Mucosa of rectum (tissue), 2 donors: ENCODE data around the gene IGSF10.
"Not testable (repeated sequence)": the region's sequence is repeated elsewhere in the genome, so short reads cannot be mapped to it uniquely, and the experiment has no call there.

ENCODE experiments used
- H3K27ac ChIP-seq, 2 donors: one replicate each; pipeline ENCODE4 v1.7.0; 2013; ENCODE audit warnings: inconsistent platforms in 2 of 2, low read depth in 2 of 2, low read length in 2 of 2
- H3K27me3 ChIP-seq, 2 donors: one replicate each; pipeline ENCODE4 v1.7.0; 2013; ENCODE audit warnings: low read length in 2 of 2; ENCODE audit not compliant: control insufficient read depth in 2 of 2, insufficient read depth in 2 of 2
- H3K36me3 ChIP-seq, 2 donors: one replicate each; pipeline ENCODE4 v1.7.0; 2013; ENCODE audit warnings: low read length in 2 of 2; ENCODE audit not compliant: control insufficient read depth in 2 of 2, insufficient read depth in 2 of 2
- H3K4me1 ChIP-seq, 2 donors: one replicate each; pipeline ENCODE4 v1.7.0; 2013; ENCODE audit warnings: low read length in 2 of 2, mild to moderate bottlenecking in 1 of 2; ENCODE audit not compliant: control insufficient read depth in 2 of 2, insufficient read depth in 2 of 2
- H3K4me3 ChIP-seq, 2 donors: one replicate each; pipeline ENCODE4 v1.7.0; 2013; ENCODE audit warnings: low read length in 2 of 2
- H3K9ac ChIP-seq, 2 donors: one replicate each; pipeline ENCODE4 v1.7.0; 2013; ENCODE audit warnings: low read length in 2 of 2, low read depth in 1 of 2, mild to moderate bottlenecking in 1 of 2
- H3K9me3 ChIP-seq, 2 donors: one replicate each; pipeline ENCODE4 v1.7.0; 2013; ENCODE audit warnings: low read length in 2 of 2; ENCODE audit not compliant: control insufficient read depth in 2 of 2
- donor health status: healthy.
- donor health status: Normal muscosa, but diverticular disease.

The IGSF10 gene

DNA sequence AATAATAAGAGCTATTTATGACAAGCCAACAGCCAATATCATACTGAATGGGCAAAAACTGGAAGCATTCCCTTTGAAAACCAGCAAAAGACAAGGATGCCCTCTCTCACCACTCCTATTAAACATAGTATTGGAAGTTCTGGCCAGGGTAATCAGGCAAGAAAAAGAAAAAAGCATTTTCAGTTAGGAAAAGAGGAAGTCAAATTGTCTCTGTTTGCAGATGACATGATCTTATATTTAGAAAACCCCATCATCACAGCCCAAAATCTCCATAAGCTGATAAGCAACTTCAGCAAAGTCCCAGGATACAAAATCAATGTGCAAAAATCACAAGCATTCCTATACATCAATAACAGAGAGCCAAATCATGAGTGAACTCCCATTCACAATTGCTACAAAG is 27.0 kb upstream of the IGSF10 start:
- H3K4me1 ChIP-seq, H3K9ac ChIP-seq, H3K9me3 ChIP-seq, H3K27ac ChIP-seq, H3K27me3 ChIP-seq, H3K4me3 ChIP-seq, H3K36me3 ChIP-seq: not testable (repeated sequence)

DNA sequence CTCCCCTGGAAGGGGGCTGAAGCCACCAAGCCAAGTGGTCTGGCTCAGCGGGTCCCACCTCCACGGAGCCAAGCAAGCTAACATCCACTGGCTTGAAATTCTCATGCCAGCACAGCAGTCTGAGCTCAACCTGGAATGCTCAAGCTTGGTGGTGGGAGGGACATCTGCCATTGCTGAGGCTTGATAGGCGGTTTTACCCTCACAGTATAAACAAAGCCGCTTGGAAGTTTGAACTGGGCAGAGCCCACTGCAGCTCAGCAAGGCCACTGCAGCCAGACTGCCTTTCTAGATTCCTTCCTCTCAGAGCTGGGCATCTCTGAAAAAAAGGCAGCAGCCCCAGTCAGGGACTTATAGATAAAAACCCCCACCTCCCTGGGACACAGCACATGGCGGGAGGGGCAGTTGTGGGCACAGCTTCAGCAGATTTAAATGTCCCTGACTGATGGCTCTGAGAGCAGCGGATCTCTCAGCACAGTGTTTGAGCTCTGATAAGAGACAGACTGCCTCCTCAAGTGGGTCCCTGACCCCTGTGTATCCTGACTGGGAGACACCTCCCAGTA is 23.2 kb upstream of the IGSF10 start:
- Histone ChIP-seq H3K27me3 (no peaks in the 10 kb centered on the region), H3K36me3 (no peaks in the 10 kb centered on the region), H3K27ac (no peak overlapping the region)

DNA sequence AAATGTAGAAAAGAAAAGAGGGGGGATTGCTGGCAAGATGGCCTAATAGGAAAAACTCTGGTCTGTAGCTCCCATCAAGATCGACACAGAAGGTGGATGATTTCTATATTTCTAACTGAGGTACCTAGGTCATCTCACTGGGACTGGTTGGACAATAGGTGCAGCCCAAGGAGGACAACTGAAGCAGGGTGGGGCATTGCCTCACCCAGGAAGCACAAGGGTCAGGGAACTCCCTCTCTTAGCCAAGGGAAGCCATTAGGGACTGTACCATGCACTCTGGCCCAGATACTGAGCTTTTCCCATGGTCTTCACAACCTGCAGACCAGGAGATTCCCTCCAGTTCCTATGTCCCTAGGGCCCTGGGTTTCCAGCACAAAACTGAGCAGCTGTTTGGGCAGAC is 22.6 kb upstream of the IGSF10 start:
- no peaks in the 10 kb centered on the region for H3K27me3 ChIP-seq

More for the DNA sequence above, 23.2 kb upstream of the IGSF10 start:
- Histone ChIP-seq H3K4me1 (no peaks in the 10 kb centered on the region), H3K9ac (no peak overlapping the region), H3K4me3 (no peak overlapping the region), H3K9me3 (peaks cover 0 to 7% of the 10 kb centered on the region in 2 donors)

DNA sequence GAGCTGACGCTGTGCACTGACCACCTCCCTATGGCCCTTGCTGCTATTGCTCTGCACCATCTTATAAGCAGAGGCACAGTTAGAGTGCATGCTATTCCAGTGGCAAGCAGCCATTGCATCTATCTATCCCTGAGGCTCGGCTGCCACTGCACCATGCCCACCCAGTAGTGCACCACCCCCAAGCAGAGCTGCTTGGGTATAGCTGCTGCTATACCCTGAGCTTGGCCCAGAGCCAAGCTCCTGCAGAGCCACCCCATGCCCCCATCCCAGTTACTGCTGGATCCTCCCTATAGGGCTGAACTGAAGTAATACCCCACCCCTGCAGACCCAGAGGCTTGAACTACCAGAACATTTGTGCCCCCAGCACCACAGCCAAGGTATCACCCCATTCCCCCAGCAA is 19.6 kb upstream of the IGSF10 start:
- H3K4me1 ChIP-seq, result no peaks in the 10 kb centered on the region

More for the DNA sequence above, 22.6 kb upstream of the IGSF10 start:
- Histone ChIP-seq H3K27ac (no peak overlapping the region), H3K9ac (no peak overlapping the region), H3K9me3 (peaks cover 0 to 7% of the 10 kb centered on the region in 2 donors), H3K36me3 (no peaks in the 10 kb centered on the region), H3K4me3 (no peak overlapping the region), H3K4me1 (no peaks in the 10 kb centered on the region)

DNA sequence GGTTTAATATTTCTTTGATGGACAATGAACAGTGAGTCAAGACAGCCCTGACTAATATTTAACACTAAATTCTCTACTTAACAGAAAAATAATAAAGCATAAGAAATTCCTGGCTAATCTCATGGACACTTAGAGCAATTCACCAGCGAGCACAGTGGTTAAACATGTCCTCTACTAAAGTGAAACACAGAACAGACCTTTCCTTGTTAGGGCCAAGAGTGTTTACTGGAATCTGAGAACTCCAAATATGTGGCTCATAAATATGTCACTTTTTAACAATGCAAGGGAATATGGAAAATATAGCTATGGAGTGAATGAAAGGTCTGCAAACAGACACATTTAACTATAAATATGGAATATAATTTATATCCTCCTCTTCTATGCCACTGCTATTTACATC is 18.6 kb upstream of the IGSF10 start:
- Histone ChIP-seq H3K9me3 (peaks cover 0 to 7% of the 10 kb centered on the region in 2 donors), H3K4me3 (no peak overlapping the region), H3K9ac (no peak overlapping the region), H3K4me1 (no peaks in the 10 kb centered on the region), H3K27ac (no peak overlapping the region), H3K27me3 (no peaks in the 10 kb centered on the region), H3K36me3 (no peaks in the 10 kb centered on the region)

More for the DNA sequence above, 19.6 kb upstream of the IGSF10 start:
- Histone ChIP-seq H3K9ac (no peak overlapping the region), H3K36me3 (no peaks in the 10 kb centered on the region), H3K9me3 (peaks cover 0 to 7% of the 10 kb centered on the region in 2 donors), H3K27me3 (no peaks in the 10 kb centered on the region), H3K4me3 (no peak overlapping the region), H3K27ac (no peak overlapping the region)

DNA sequence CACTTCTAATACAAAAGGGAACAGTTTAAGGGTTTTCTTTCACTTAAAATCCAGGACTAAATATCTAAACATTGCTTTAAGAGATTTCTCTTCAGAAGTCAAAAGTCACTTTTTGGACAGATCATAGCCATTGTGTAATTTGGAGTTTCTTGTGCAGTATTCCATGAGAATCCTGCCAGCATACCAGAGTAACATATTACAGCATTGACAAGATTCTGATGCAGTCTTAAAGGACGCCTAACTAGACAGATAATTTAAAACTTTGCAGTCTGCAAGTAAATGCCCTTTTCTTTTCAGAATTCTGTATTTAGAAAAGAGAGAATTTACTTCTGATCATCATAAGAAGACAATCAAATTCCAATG is 17.5 kb upstream of the IGSF10 start:
- Histone ChIP-seq H3K4me3 (no peak overlapping the region), H3K9me3 (peaks cover 0 to 7% of the 10 kb centered on the region in 2 donors), H3K27ac (no peak overlapping the region), H3K36me3 (no peaks in the 10 kb centered on the region), H3K27me3 (no peaks in the 10 kb centered on the region), H3K4me1 (no peaks in the 10 kb centered on the region), H3K9ac (no peak overlapping the region)

DNA sequence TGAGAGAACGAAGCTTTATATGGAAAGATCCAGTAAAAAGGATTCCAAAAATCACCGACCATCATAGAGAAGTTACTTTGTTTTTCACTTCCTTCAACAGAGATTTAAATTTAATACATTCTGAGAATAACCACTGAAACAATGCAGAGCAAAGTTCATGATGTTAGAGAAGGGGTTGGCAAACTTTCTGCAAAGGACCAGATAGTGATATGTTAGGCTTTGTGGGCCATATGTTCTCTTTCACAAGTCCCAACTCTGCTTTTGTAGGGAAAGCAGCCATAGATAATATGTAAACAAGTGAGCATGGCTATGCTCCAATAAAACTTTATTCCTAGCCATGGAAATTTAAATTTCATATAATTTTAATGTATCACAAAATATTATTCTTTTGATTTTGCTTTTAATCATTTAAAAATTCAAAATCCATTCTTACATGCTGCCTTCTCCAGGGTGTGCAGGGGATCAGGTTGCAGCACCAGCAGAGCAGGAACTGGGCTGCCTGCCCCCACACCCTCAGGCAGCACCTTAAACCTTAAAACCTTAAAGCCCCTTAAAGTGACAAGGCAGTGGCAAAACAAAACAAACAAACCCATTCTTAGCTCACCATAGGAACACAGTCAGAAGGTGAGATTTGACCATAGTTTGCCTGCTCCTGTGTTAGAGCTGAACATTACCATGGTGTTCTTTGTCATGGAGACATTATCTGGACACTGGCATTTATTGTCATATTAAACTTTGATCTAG is 16.9 kb upstream of the IGSF10 start:
- Histone ChIP-seq H3K4me3 (no peak overlapping the region), H3K9ac (no peak overlapping the region), H3K27ac (no peak overlapping the region), H3K4me1 (no peaks in the 10 kb centered on the region), H3K9me3 (peaks cover 0 to 7% of the 10 kb centered on the region in 2 donors), H3K36me3 (no peaks in the 10 kb centered on the region), H3K27me3 (no peaks in the 10 kb centered on the region)

DNA sequence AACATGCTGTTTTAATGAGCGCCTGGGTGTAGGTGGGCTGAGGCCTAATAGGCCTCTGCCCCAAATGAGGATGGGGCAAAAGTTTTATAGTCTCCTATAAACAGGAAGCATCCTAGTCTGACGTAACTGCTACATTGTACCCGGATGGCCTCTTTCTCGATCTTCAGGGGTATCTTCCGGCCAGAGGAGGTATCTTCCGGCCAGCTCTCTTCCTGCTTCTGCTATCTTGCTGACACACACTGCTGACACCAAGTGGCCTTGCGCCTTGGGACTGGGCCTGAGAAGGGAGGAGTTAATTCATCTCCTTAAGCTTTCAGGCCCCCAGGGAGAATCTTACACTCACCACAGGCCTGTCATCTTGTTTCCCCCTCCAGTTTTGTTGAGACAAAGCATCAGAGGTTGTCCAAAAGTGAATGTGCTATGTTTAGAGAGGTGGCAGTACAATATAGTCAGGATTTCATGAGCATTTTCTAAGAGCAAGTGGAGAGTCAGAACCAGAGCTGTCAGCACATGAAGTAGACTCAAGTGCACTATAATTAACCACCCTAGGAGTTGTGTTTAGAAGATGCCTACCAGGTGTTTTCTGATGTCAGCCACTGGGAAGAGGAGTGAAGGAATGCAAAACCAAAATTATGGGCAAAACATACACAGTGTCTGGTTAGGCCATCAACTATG is 15.6 kb upstream of the IGSF10 start:
- Histone ChIP-seq H3K4me3 (no peak overlapping the region), H3K27ac (no peak overlapping the region), H3K9me3 (peaks cover 0 to 4% of the 10 kb centered on the region in 2 donors), H3K27me3 (no peaks in the 10 kb centered on the region), H3K9ac (no peak overlapping the region), H3K4me1 (no peaks in the 10 kb centered on the region), H3K36me3 (no peaks in the 10 kb centered on the region)

DNA sequence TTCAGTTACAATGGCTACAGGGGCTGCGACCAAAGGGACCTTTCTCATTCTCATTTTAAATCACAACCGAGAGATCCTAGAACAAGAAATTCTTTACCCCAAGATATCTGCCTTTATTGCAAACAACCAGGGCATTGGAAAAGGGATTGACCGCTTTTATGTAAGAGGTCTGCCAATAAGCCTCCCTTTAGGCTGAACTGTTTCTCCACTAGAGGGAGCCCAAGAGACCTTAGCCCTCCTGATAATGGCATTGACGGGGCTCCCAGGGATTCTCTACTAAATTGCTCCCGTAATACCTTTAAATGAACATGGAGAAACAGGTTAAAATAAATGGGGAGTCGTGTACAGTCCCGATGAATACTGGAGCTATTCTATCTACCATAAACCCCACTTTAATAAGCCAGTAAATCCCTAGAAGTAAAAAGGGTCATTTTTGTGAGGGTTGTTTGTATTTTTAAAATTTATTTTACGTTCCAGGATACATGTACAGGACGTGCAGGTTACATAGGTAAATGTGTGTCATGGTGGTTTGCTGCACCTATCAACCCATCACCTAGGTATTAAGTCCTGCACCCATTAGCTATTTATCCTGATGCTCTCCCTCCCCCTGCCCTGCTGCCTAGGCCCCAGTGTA is 7.5 kb upstream of the IGSF10 start:
- H3K4me1 ChIP-seq, result no peaks in the 10 kb centered on the region
- H3K27ac ChIP-seq, result no peak overlapping the region
- H3K27me3 ChIP-seq, result no peaks in the 10 kb centered on the region
- H3K4me3 ChIP-seq, result no peak overlapping the region
- H3K9me3 ChIP-seq, result no peaks in the 10 kb centered on the region
- H3K9ac ChIP-seq, result no peak overlapping the region
- H3K36me3 ChIP-seq, result no peaks in the 10 kb centered on the region

DNA sequence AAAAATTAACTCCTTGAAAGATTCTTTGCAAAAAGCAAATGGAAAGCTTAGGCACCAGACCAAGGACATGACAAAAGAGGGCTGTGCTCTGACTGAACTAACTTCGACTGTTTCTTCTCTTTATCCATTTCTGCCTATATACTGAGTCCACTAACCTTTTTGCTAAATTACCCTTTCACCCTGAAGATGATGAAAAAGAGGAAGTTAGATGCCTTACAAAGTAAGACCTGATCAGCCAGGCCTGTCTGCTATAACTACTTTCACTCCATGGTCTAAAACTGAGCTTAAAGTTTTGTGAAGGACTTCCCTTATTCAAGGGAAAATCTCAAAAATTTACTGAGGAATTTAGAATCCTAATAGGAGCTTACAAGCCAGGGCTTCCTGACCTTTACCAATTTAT is 6.2 kb upstream of the IGSF10 start:
- Histone ChIP-seq H3K4me3 (no peak overlapping the region), H3K9me3 (no peaks in the 10 kb centered on the region), H3K9ac (no peak overlapping the region), H3K27me3 (no peaks in the 10 kb centered on the region), H3K4me1 (no peaks in the 10 kb centered on the region), H3K36me3 (no peaks in the 10 kb centered on the region), H3K27ac (no peak overlapping the region)
